Measurements from ENCODE around the gene IP6K3.

Gene IP6K3

DNA sequence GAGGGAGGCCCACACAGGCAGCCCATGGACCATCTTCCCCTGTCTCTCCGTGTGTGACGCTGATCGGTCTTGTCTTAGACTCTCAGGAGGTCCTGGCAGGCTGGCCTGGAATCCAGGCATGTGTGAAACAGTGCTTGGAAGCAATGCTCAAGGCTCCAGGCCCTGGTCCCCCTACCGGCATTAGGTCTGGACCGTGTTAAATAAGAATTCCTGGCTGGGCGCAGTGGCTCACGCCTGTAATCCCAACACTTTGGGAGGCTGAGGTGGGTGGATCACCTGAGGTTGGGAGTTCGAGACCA is 13.0 kb downstream of the IP6K3 start:
- H3K27me3 ChIP-seq (ENCODE audit: control insufficient read depth, low read length) = peaks cover 5% of the 10 kb centered on the region
- H3K79me2 ChIP-seq (ENCODE audit: control insufficient read depth, low read length) = no peaks in the 10 kb centered on the region
- H3K9me3 ChIP-seq (ENCODE audit: control insufficient read depth, insufficient read depth, low read length) = no peaks in the 10 kb centered on the region
- H3F3A ChIP-seq (ENCODE audit: control insufficient read depth, insufficient read depth) = no peaks in the 10 kb centered on the region
- no peaks in the 10 kb centered on the region for H4K20me1 ChIP-seq (ENCODE audit: control insufficient read depth, insufficient read depth, low read depth, low read length)
- H3K36me3 ChIP-seq (ENCODE audit: control insufficient read depth, low read length) = no peaks in the 10 kb centered on the region
- H3K4me2 ChIP-seq (ENCODE audit: low read length) = no peak overlapping the region
- H3K27ac ChIP-seq (ENCODE audit: low read depth, low read length) = no peak overlapping the region
- H3K4me3 ChIP-seq (ENCODE audit: low read length) = no peak overlapping the region
- no peaks in the 10 kb centered on the region for H3K9me2 ChIP-seq (replicated peaks; ENCODE audit: control insufficient read depth, low read length)
- TF ChIP-seq, protein P1, sequence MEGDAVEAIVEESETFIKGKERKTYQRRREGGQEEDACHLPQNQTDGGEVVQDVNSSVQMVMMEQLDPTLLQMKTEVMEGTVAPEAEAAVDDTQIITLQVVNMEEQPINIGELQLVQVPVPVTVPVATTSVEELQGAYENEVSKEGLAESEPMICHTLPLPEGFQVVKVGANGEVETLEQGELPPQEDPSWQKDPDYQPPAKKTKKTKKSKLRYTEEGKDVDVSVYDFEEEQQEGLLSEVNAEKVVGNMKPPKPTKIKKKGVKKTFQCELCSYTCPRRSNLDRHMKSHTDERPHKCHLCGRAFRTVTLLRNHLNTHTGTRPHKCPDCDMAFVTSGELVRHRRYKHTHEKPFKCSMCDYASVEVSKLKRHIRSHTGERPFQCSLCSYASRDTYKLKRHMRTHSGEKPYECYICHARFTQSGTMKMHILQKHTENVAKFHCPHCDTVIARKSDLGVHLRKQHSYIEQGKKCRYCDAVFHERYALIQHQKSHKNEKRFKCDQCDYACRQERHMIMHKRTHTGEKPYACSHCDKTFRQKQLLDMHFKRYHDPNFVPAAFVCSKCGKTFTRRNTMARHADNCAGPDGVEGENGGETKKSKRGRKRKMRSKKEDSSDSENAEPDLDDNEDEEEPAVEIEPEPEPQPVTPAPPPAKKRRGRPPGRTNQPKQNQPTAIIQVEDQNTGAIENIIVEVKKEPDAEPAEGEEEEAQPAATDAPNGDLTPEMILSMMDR (IDR thresholded peaks at IDR 0.05; ENCODE audit: low read depth, low read length, poor library complexity, severe bottlenecking) = no peak
- no peak for TF ChIP-seq EZH2phosphoT487 (IDR thresholded peaks at IDR 0.05; ENCODE audit: borderline replicate concordance, low read length)
- H3K4me1 ChIP-seq (ENCODE audit: control insufficient read depth, low read length) = no peaks in the 10 kb centered on the region

GRCh38 chr6:33732817-33733708 is 13.6 kb downstream of the IP6K3 start:
- no peak overlapping the region for H3K27ac ChIP-seq (ENCODE audit: low read depth, low read length)

DNA sequence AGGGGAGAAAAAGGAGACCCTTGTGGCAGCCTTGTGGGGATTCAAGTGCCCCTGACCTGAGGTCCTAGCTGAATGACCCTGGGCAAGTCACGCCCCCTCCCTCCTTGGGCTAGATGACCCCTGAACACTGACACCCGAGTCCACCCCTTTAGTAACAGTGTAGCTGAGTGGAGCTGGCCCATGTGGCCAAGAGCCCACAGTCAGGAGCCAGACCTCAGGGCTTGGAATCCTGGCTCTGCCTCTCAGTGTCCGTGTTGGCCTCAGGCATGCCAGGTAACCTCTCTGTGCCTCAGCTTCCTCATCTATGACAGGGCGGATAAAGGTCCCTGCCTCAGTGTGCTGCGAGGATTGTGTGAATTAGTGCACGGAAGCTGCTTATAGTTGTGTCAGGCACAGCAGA is 14.3 kb downstream of the IP6K3 start:
- H3K27me3 ChIP-seq (ENCODE audit: control insufficient read depth, low read length) = peaks cover 14% of the 10 kb centered on the region
- no peaks in the 10 kb centered on the region for H3K79me2 ChIP-seq (ENCODE audit: control insufficient read depth, low read length)
- no peaks in the 10 kb centered on the region for H3K9me2 ChIP-seq (replicated peaks; ENCODE audit: control insufficient read depth, low read length)
- H3K4me2 ChIP-seq (ENCODE audit: low read length) = no peak overlapping the region
- H3K4me1 ChIP-seq (ENCODE audit: control insufficient read depth, low read length) = peaks cover 7% of the 10 kb centered on the region
- H4K20me1 ChIP-seq (ENCODE audit: control insufficient read depth, insufficient read depth, low read depth, low read length) = no peaks in the 10 kb centered on the region
- H3F3A ChIP-seq (ENCODE audit: control insufficient read depth, insufficient read depth) = no peaks in the 10 kb centered on the region
- no peaks in the 10 kb centered on the region for H3K9me3 ChIP-seq (ENCODE audit: control insufficient read depth, insufficient read depth, low read length)
- H3K4me3 ChIP-seq (ENCODE audit: low read length) = no peak overlapping the region
- H3K27ac ChIP-seq (ENCODE audit: low read depth, low read length) = no peak overlapping the region
- TF ChIP-seq EZH2phosphoT487 (IDR thresholded peaks at IDR 0.05; ENCODE audit: borderline replicate concordance, low read length) = no peak
- TF ChIP-seq, protein P1 (IDR thresholded peaks at IDR 0.05; ENCODE audit: low read depth, low read length, poor library complexity, severe bottlenecking) = no peak
- no peaks in the 10 kb centered on the region for H3K36me3 ChIP-seq (ENCODE audit: control insufficient read depth, low read length)

More at GRCh38 chr6:33732817-33733708, 13.6 kb downstream of the IP6K3 start:
- Histone ChIP-seq H4K20me1 (ENCODE audit: control insufficient read depth, insufficient read depth, low read depth, low read length) (no peaks in the 10 kb centered on the region), H3K9me3 (ENCODE audit: control insufficient read depth, insufficient read depth, low read length) (no peaks in the 10 kb centered on the region), H3K4me1 (ENCODE audit: control insufficient read depth, low read length) (no peaks in the 10 kb centered on the region; the same call in 1 of the 2 replicates), H3K36me3 (ENCODE audit: control insufficient read depth, low read length) (no peaks in the 10 kb centered on the region), H3K4me3 (ENCODE audit: low read length) (no peak overlapping the region), H3F3A (ENCODE audit: control insufficient read depth, insufficient read depth) (no peaks in the 10 kb centered on the region), H3K9me2 (replicated peaks; ENCODE audit: control insufficient read depth, low read length) (no peaks in the 10 kb centered on the region), H3K79me2 (ENCODE audit: control insufficient read depth, low read length) (no peaks in the 10 kb centered on the region), H3K27me3 (ENCODE audit: control insufficient read depth, low read length) (peaks cover 9% of the 10 kb centered on the region), H3K4me2 (ENCODE audit: low read length) (no peak overlapping the region)
- TF ChIP-seq EZH2phosphoT487 (IDR thresholded peaks at IDR 0.05; ENCODE audit: borderline replicate concordance, low read length) = no peak
- TF ChIP-seq, protein P1 (IDR thresholded peaks at IDR 0.05; ENCODE audit: low read depth, low read length, poor library complexity, severe bottlenecking) = no peak

Measured in DOHH2 (cell line).